ENCODE data around the gene HELQ. TPM values are rescaled to one million over a fixed set of nuclear protein-coding genes. Genes with fewer than 3 reads are reported as not detected.

The HELQ gene
- total and polyA plus RNA-seq, 9 of the 15 experiments (the other 6 are each of a cell fraction or from before 2014, with no cell fraction given): 3.5 to 15.2 (median 11.9) TPM

DNA sequence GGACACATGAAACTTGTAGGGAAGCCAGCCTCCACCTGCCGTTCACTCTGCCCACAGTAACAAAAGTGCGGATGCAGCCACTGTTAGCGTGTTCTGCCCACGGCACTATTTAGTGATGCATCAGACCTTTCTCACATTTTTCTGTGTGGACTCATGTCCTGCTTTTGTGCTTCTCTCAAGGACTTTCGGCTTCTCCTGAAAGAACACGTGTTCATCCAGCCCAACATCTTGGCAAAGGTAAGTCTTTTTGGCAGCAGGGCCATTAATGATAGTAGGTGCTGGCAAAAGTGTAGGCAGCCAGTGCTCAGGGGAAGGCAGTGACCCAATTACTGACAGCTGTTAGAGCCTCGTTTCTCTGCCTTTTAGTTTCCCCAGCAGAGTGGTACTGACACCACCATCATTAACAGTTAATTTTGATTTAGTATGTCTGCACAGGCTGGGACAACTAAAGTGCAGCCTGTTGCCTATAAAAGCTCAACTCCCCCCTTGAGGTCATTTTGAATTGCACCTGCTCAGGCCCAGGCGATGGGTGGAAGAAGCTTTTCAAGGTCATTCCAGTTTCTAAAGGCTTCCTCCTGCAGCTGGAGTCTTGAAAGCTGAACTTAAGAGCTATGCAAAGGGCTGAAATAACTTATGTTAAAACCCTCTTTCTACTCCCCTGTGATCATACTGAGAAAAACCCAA is 66.4 kb downstream of the HELQ start:
- POLR2A ChIA-PET: no interaction called here
- no peak for FAIRE-seq
- TF ChIP-seq SAFB2 (IDR thresholded peaks at IDR 0.05; ENCODE audit: borderline replicate concordance, low read depth, low read length, severe bottlenecking) (no peak), NFIC (IDR thresholded peaks at IDR 0.05) (no peak), MAFG (tag; conservative IDR thresholded peaks at IDR 0.05) (no peak), NFXL1 (CRISPR knock-in tag; IDR thresholded peaks at IDR 0.05) (no peak), CEBPG (CRISPR knock-in tag; IDR thresholded peaks at IDR 0.05) (no peak), CEBPG (tag; conservative IDR thresholded peaks at IDR 0.05 in 1 of 2, IDR thresholded peaks at IDR 0.05 in 1 of 2) (no peak), HDAC3 (IDR thresholded peaks at IDR 0.05; ENCODE audit: borderline replicate concordance, partially characterized antibody) (no peak), ZNF212 (CRISPR knock-in tag; IDR thresholded peaks at IDR 0.05) (no peak), FOXJ3 (CRISPR knock-in tag; IDR thresholded peaks at IDR 0.05) (no peak), PPARD (CRISPR knock-in tag; IDR thresholded peaks at IDR 0.05) (no peak), POLR2B (IDR thresholded peaks at IDR 0.05; ENCODE audit: low read depth, partially characterized antibody) (no peak), ZBTB7A (IDR thresholded peaks at IDR 0.05; ENCODE audit: borderline replicate concordance, control insufficient read depth, low read depth, low read length) (no peak), ZNF707 (CRISPR knock-in tag; conservative IDR thresholded peaks at IDR 0.05) (no peak), POU5F1 (IDR thresholded peaks at IDR 0.05; ENCODE audit: borderline replicate concordance, low read depth, low read length, partially characterized antibody) (no peak), NR2C2 (CRISPR knock-in tag; IDR thresholded peaks at IDR 0.05) (no peak), NR2C2 (tag; IDR thresholded peaks at IDR 0.05) (no peak)
- TF ChIP-seq, protein P1, sequence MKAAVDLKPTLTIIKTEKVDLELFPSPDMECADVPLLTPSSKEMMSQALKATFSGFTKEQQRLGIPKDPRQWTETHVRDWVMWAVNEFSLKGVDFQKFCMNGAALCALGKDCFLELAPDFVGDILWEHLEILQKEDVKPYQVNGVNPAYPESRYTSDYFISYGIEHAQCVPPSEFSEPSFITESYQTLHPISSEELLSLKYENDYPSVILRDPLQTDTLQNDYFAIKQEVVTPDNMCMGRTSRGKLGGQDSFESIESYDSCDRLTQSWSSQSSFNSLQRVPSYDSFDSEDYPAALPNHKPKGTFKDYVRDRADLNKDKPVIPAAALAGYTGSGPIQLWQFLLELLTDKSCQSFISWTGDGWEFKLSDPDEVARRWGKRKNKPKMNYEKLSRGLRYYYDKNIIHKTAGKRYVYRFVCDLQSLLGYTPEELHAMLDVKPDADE (conservative IDR thresholded peaks at IDR 0.05; ENCODE audit: control insufficient read depth, low read depth, low read length): no peak
- TF ChIP-seq, protein P2, sequence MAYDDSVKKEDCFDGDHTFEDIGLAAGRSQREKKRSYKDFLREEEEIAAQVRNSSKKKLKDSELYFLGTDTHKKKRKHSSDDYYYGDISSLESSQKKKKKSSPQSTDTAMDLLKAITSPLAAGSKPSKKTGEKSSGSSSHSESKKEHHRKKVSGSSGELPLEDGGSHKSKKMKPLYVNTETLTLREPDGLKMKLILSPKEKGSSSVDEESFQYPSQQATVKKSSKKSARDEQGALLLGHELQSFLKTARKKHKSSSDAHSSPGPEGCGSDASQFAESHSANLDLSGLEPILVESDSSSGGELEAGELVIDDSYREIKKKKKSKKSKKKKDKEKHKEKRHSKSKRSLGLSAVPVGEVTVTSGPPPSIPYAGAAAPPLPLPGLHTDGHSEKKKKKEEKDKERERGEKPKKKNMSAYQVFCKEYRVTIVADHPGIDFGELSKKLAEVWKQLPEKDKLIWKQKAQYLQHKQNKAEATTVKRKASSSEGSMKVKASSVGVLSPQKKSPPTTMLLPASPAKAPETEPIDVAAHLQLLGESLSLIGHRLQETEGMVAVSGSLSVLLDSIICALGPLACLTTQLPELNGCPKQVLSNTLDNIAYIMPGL (CRISPR knock-in tag; IDR thresholded peaks at IDR 0.05): no peak

More for the DNA sequence above, 66.4 kb downstream of the HELQ start:
- 0 out of 5 replicates have a peak, but pooled peaks cover 0 to 10% of the 10 kb centered on the region in 2 experiments for H3K27me3 ChIP-seq (ENCODE audit: control insufficient read depth in 2 of 2, insufficient read depth in 2 of 2, low read length in 2 of 2)
- no peaks in the 10 kb centered on the region for H3K79me2 ChIP-seq (ENCODE audit: control insufficient read depth, insufficient read depth, low read length)
- CTCF ChIA-PET (ENCODE audit: low intra/inter-chr PET ratio): interaction anchor here (0.6 kb wide), 1 partner anchor 782 kb away, joined by 3 read pairs; no protein-coding TSS in a partner anchor
- H3K27ac ChIP-seq (ENCODE audit: extremely low read depth, low read depth, low read length): no peak overlapping the region
- ATAC-seq (no peak), DNase-seq (ENCODE audit: extremely low read depth in 1 of 4, low spot score in 3 of 4) (no peak)
- no peak overlapping the region for H3K9ac ChIP-seq (ENCODE audit: insufficient read depth in 1 of 2, low read depth in 2 of 2, low read length in 2 of 2)
- no peaks in the 10 kb centered on the region for H4K20me1 ChIP-seq (replicated peaks; ENCODE audit: control insufficient read depth, insufficient read depth, low read length)
- H3K4me1 ChIP-seq (replicated peaks in 1 of 2; ENCODE audit: control insufficient read depth in 2 of 2, insufficient read depth in 2 of 2, low read length in 2 of 2): no peaks in the 10 kb centered on the region
- no peaks in the 10 kb centered on the region for H3K9me1 ChIP-seq (ENCODE audit: control insufficient read depth, insufficient read depth, low read length)
- intact Hi-C loops (cut with micrococcal nuclease): no loop called here
- no peak overlapping the region for H3K4me3 ChIP-seq
- H3K9me3 ChIP-seq (replicated peaks; ENCODE audit: control insufficient read depth, insufficient read depth, low read depth, low read length): no peaks in the 10 kb centered on the region
- H3K36me3 ChIP-seq (ENCODE audit: control insufficient read depth, insufficient read depth, low read length): no peaks in the 10 kb centered on the region
- 36% methylated on average over 8 of the region's 8 CpGs for WGBS (ENCODE audit: insufficient coverage, low coverage, missing lambda C conversion rate)
- H3K4me2 ChIP-seq (ENCODE audit: insufficient read depth, low read length): no peak overlapping the region
- in situ Hi-C loops (cut with MboI): no loop called here
- H2AFZ ChIP-seq (ENCODE audit: low read depth, low read length): peak overlapping the region; percentile 34; the same call in 1 of the 2 replicates
- no TSS peak for BruUV-seq (replicated peaks)

Measured in K562 (cell line).